Endothelial cell of umbilical vein (primary cell): ENCODE data around the gene NOTCH1. TPM values are rescaled to one million over a fixed set of nuclear protein-coding genes. Genes with fewer than 3 reads are reported as not detected.
A peak's percentile ranks its signal among the peaks of the same experiment; 100 is the strongest.

ENCODE experiments used
- BruUV-seq: library from RNA; stranded (reverse); fragments of 400-500 nt; replicated peaks from 2 replicates; lab custom pipeline; 2021; lab: Mats Ljungman, UMichigan
- CTCF ChIA-PET: fragments of 300-600, 350-600 bp; sonication (Branson Sonifier 250); formaldehyde crosslinking; loops from one replicate; lab custom pipeline; 2021; ENCODE audit warnings: antibody characterized with exemption, inconsistent platforms; lab: Charles Lee
- POLR2A ChIA-PET: fragments of 300-600, 350-600 bp; sonication (Branson Sonifier 250); formaldehyde crosslinking; loops from one replicate; lab custom pipeline; 2021; ENCODE audit warnings: antibody characterized with exemption, inconsistent platforms; lab: Charles Lee
- DNase-seq: peaks from one replicate; pipeline ENCODE4 v3.0.0-alpha.2; 2011; ENCODE audit warnings: low read depth, low spot score
- FAIRE-seq: peaks from 2 replicates; lab custom pipeline; 2011; peaks lifted over from hg19 to GRCh38; lab: Jason Lieb, UNC
- H2AFZ ChIP-seq: 2 replicates; pipeline ENCODE4 v1.6.0; 2012; ENCODE audit warnings: low read depth, low read length, control low read depth, inconsistent platforms
- H3K27ac ChIP-seq: 2 replicates; pipeline ENCODE4 v1.5.1; 2011; ENCODE audit warnings: low read depth, mild to moderate bottlenecking, control low read depth, low read length, moderate library complexity; ENCODE audit not compliant: insufficient read depth
- H3K27me3 ChIP-seq, 2 experiments: 2 replicates each; pipeline versions ENCODE4 v1.6.0 to v1.6.1; 2011; ENCODE audit warnings: low read length in 2 of 2, mixed read lengths in 1 of 2; ENCODE audit not compliant: control insufficient read depth in 2 of 2, insufficient read depth in 2 of 2
- H3K36me3 ChIP-seq, 2 experiments: 2 replicates in 1 of 2; 3 replicates in 1 of 2; pipeline ENCODE4 v1.5.1; 2011; ENCODE audit warnings: low read length in 2 of 2, mild to moderate bottlenecking in 1 of 2, moderate library complexity in 1 of 2; ENCODE audit not compliant: control insufficient read depth in 2 of 2, insufficient read depth in 2 of 2; ENCODE audit errors: extremely low read depth in 1 of 2
- H3K4me1 ChIP-seq: 3 replicates; pipeline ENCODE4 v1.5.1; 2011; ENCODE audit warnings: mild to moderate bottlenecking, low read length; ENCODE audit not compliant: control insufficient read depth, insufficient read depth; ENCODE audit errors: extremely low read depth
- H3K4me2 ChIP-seq: 2 replicates; pipeline ENCODE4 v1.6.1; 2011; ENCODE audit warnings: low read length, control low read depth, mixed read lengths; ENCODE audit not compliant: insufficient read depth
- H3K4me3 ChIP-seq, 3 experiments: fragments of 200-600 bp in 1 of 3; sonication (generic), shearing (Covaris generic) in 1 of 3; replicated peaks in 1 of 3; 2 replicates each; pipeline ENCODE4 v1.5.1; 2011 to 2016; ENCODE audit warnings: control low read depth in 3 of 3, low read length in 3 of 3, mild to moderate bottlenecking in 2 of 3, inconsistent platforms in 1 of 3, low read depth in 1 of 3, moderate library complexity in 1 of 3; ENCODE audit not compliant: insufficient read depth in 1 of 3
- H3K79me2 ChIP-seq: 2 replicates; pipeline ENCODE4 v1.6.0; 2012; ENCODE audit warnings: low read length, inconsistent platforms; ENCODE audit not compliant: control insufficient read depth, insufficient read depth
- H3K9ac ChIP-seq: replicated peaks from 2 replicates; pipeline ENCODE3; 2011; ENCODE audit warnings: low read length, control low read depth; ENCODE audit not compliant: insufficient read depth; ENCODE audit errors: extremely low read depth
- H3K9me1 ChIP-seq: replicated peaks from 3 replicates; pipeline ENCODE4 v1.6.0; 2011; ENCODE audit warnings: mild to moderate bottlenecking, low read length; ENCODE audit not compliant: control insufficient read depth, insufficient read depth; ENCODE audit errors: extremely low read depth
- H3K9me3 ChIP-seq: replicated peaks from 2 replicates; pipeline ENCODE4 v1.5.1; 2012; ENCODE audit warnings: low read length, inconsistent platforms; ENCODE audit not compliant: control insufficient read depth, insufficient read depth
- H4K20me1 ChIP-seq: replicated peaks from 2 replicates; pipeline ENCODE3; 2011; ENCODE audit warnings: mild to moderate bottlenecking, low read length; ENCODE audit not compliant: control insufficient read depth, insufficient read depth; ENCODE audit errors: extremely low read depth
- EZH2 ChIP-seq: IDR thresholded peaks from 2 replicates; pipeline ENCODE4 v1.6.1; 2012; ENCODE audit warnings: borderline replicate concordance, low read depth, mild to moderate bottlenecking, moderate library complexity, low read length, inconsistent platforms; ENCODE audit not compliant: severe bottlenecking
- FOS ChIP-seq: IDR thresholded peaks from 2 replicates; pipeline ENCODE4 v1.6.1; 2011; ENCODE audit warnings: mild to moderate bottlenecking, low read length, moderate library complexity, borderline replicate concordance; ENCODE audit not compliant: insufficient read depth
- GATA2 ChIP-seq: IDR thresholded peaks from 2 replicates; pipeline ENCODE4 v1.7.0; 2011; ENCODE audit warnings: low read depth, mild to moderate bottlenecking, moderate library complexity, mixed read lengths, low read length; ENCODE audit not compliant: insufficient read length, insufficient read depth
- JUN ChIP-seq: IDR thresholded peaks from 2 replicates; pipeline ENCODE4 v1.6.1; 2011; ENCODE audit warnings: borderline replicate concordance, low read depth; ENCODE audit not compliant: insufficient read length, insufficient read depth
- MYC ChIP-seq: IDR thresholded peaks from one replicate; pipeline ENCODE4 v1.6.1; 2011; ENCODE audit warnings: mild to moderate bottlenecking, low read depth, low read length
- POLR2A ChIP-seq: IDR thresholded peaks from 2 replicates; pipeline ENCODE4 v1.6.1; 2012; ENCODE audit warnings: low read depth, mild to moderate bottlenecking, control low read depth, low read length
- POLR2AphosphoS5 ChIP-seq: IDR thresholded peaks from 2 replicates; pipeline ENCODE4 v1.6.1; 2012; ENCODE audit warnings: low read depth, mild to moderate bottlenecking, control low read depth, low read length, moderate library complexity; ENCODE audit not compliant: insufficient read depth
- dilution Hi-C: fragments of 300-500 bp; cut with MboI; formaldehyde crosslinking; loops from one replicate; pipeline ENCODE4 v1.15.0; 2019; ENCODE audit warnings: low sequenced_read_pairs; ENCODE audit not compliant: extremely low pct_ligation_motif_present
- intact Hi-C: fragments of 100-400 bp; cut with micrococcal nuclease; formaldehyde crosslinking; loops from one replicate; pipeline ENCODE4 v1.10.0; 2022
- polyA plus RNA-seq, 4 experiments: library from polyadenylated mRNA; depleted of rRNA in 3 of 4; stranded (reverse) in 3 of 4; unstranded in 1 of 4; fragments of >200 nt; gene quantifications; 2 replicates each; pipeline versions ENCODE4 v1.2.1 to v1.2.3, GENCODE V29; 2011 to 2012; ENCODE audit warnings: missing spikeins in 1 of 4
- total RNA-seq: library from RNA; stranded (reverse); gene quantifications from 2 replicates; pipeline ENCODE4 v1.2.3, GENCODE V29; 2021
- TF ChIP-seq, protein P1 (sequence below): IDR thresholded peaks from 2 replicates; pipeline ENCODE4 v1.6.1; 2011; ENCODE audit not compliant: insufficient read depth, insufficient read length
- TF ChIP-seq, protein P2 (sequence below), 2 donors: IDR thresholded peaks; 1 replicate in 1 of 2; 2 replicates in 1 of 2; pipeline ENCODE4 v1.5.1; 2011; ENCODE audit warnings: low read length in 2 of 2, mild to moderate bottlenecking in 2 of 2, moderate library complexity in 2 of 2, control low read depth in 1 of 2, inconsistent platforms in 1 of 2, low read depth in 1 of 2; ENCODE audit not compliant: insufficient read depth in 1 of 2; ENCODE audit errors: extremely low read depth in 1 of 2

Gene NOTCH1
- total and polyA plus RNA-seq, 2 donors (not counting 3 experiments of a cell fraction or from before 2014, with no cell fraction given) = 31.7 to 153 TPM

DNA sequence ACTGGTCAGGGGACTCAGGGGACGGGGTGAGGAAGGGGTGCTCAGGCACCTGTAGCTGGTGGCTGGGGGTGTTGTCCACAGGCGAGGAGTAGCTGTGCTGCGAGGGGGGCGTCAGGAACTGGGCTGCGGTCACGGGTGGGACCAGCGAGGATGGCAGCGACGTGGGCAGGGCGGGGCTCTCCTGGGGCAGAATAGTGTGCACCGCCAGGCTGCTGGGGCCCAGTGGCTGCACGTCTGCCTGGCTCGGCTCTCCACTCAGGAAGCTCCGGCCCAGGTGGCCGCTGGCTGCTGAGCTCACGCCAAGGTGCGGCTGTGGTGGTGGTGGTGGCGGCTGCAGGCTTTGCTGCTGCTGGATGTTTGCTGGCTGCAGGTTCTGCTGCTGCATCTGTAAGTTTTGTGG lies 49.7 kb downstream of the NOTCH1 start:
- TSS peak; percentile 26 for BruUV-seq
- no peak overlapping the region for H3K9ac ChIP-seq
- dilution Hi-C loops = no loop called here
- H3K36me3 ChIP-seq = peaks cover 27 to 59% of the 10 kb centered on the region in 2 experiments
- H3K79me2 ChIP-seq = no peaks in the 10 kb centered on the region
- intact Hi-C loops = no loop called here
- peaks cover 2% of the 10 kb centered on the region for H4K20me1 ChIP-seq
- ChIA-PET CTCF (interaction anchor here (0.8 to 1.0 kb wide), 3 partner anchors 11 to 131 kb away, joined by 3 read pairs; no protein-coding TSS in a partner anchor), POLR2A (no interaction called here)
- H3K9me3 ChIP-seq = no peaks in the 10 kb centered on the region
- no peak overlapping the region for H3K4me3 ChIP-seq
- no peak overlapping the region for H3K27ac ChIP-seq
- H3K4me1 ChIP-seq = no peaks in the 10 kb centered on the region
- H2AFZ ChIP-seq = no peak overlapping the region
- DNase-seq (no peak), FAIRE-seq (no peak)
- H3K27me3 ChIP-seq = no peaks in the 10 kb centered on the region
- no peak overlapping the region for H3K4me2 ChIP-seq
- TF ChIP-seq FOS (no peak), GATA2 (no peak), POLR2AphosphoS5 (no peak), POLR2A (no peak), JUN (no peak), MYC (no peak), EZH2 (no peak)
- TF ChIP-seq, protein P1, sequence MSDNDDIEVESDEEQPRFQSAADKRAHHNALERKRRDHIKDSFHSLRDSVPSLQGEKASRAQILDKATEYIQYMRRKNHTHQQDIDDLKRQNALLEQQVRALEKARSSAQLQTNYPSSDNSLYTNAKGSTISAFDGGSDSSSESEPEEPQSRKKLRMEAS = no peak
- TF ChIP-seq, protein P2, sequence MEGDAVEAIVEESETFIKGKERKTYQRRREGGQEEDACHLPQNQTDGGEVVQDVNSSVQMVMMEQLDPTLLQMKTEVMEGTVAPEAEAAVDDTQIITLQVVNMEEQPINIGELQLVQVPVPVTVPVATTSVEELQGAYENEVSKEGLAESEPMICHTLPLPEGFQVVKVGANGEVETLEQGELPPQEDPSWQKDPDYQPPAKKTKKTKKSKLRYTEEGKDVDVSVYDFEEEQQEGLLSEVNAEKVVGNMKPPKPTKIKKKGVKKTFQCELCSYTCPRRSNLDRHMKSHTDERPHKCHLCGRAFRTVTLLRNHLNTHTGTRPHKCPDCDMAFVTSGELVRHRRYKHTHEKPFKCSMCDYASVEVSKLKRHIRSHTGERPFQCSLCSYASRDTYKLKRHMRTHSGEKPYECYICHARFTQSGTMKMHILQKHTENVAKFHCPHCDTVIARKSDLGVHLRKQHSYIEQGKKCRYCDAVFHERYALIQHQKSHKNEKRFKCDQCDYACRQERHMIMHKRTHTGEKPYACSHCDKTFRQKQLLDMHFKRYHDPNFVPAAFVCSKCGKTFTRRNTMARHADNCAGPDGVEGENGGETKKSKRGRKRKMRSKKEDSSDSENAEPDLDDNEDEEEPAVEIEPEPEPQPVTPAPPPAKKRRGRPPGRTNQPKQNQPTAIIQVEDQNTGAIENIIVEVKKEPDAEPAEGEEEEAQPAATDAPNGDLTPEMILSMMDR (IDR thresholded peaks at IDR 0.05; ENCODE audit: extremely low read depth in 1 of 2, insufficient read depth in 1 of 2, low read depth in 1 of 2, low read length in 2 of 2) = no peak
- no peaks in the 10 kb centered on the region for H3K9me1 ChIP-seq
